Right atrium auricular region (tissue), 2 donors: ENCODE data around the gene SMURF2. TPM values are rescaled to one million over a fixed set of nuclear protein-coding genes. Genes with fewer than 3 reads are reported as not detected.
"Not testable (repeated sequence)": the region's sequence is repeated elsewhere in the genome, so short reads cannot be mapped to it uniquely, and the experiment has no call there.

Experiments used
- DNase-seq: peaks from one replicate; pipeline ENCODE4 v3.0.0-alpha.2; 2019; ENCODE audit warnings: low spot score
- H3K27ac ChIP-seq, 2 donors: fragments of 200-600 bp; sonication (generic); 1 replicate in 1 of 2; 2 replicates in 1 of 2; pipeline ENCODE4 v1.5.1; 2016 to 2019
- H3K27me3 ChIP-seq, 2 donors: fragments of 200-600 bp; sonication (generic); one replicate each; pipeline versions ENCODE4 v1.5.1 to v1.6.0; 2017 to 2019
- H3K36me3 ChIP-seq: fragments of 200-600 bp; sonication (generic); one replicate; pipeline ENCODE4 v1.5.1; 2016
- H3K4me1 ChIP-seq, 2 donors: fragments of 200-600 bp; sonication (generic); one replicate each; pipeline versions ENCODE4 v1.5.1 to v1.6.0; 2017 to 2019
- H3K4me3 ChIP-seq, 2 donors: fragments of 200-600 bp; sonication (generic); 1 replicate in 1 of 2; 2 replicates in 1 of 2; pipeline ENCODE4 v1.5.1; 2017 to 2019; ENCODE audit warnings: mild to moderate bottlenecking in 1 of 2, moderate library complexity in 1 of 2
- H3K9me3 ChIP-seq, 2 donors: fragments of 200-600 bp; sonication (generic); one replicate each; pipeline ENCODE4 v1.5.1; 2019
- total RNA-seq, 2 donors: library from RNA; depleted of rRNA; stranded (reverse); fragments of >200 nt; gene quantifications; one replicate each; pipeline ENCODE4 v1.1.0, GENCODE V29; 2016
- TF ChIP-seq, protein P1 (sequence below), 2 donors: fragments of 200-600 bp; sonication (generic); IDR thresholded peaks; one replicate each; pipeline ENCODE4 v1.5.1; 2019; ENCODE audit warnings: antibody characterized with exemption in 2 of 2

SMURF2 gene
- total RNA-seq, 2 donors from 2014 or later: 12.6 to 15.3 TPM

DNA sequence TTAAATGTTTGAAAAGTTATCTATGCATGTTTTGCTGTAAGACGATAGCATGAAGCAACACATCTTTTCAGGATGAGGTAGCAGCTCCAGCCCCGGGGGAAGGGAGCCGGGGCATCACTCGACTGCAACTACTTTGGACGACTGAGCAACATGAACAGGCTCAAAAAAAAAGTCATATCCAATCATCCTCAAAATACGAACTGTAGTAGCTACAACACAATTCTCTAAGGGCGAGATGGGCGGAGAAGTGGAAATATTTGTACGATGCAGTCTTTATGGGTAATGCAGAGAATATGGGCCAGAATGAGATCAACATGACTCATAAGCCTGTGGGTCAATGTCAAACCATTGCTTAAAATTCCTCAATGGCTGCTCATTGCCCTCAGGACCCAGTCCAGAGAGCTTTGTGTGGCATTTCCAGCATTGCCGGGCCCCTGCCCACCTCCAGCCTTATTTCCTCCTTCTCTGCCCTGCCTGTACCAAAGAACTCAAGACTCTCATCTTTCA is 17.7 kb upstream of the SMURF2 start:
- Histone ChIP-seq H3K27ac (no peak overlapping the region), H3K4me1 (no peaks in the 10 kb centered on the region), H3K27me3 (no peaks in the 10 kb centered on the region), H3K36me3 (no peaks in the 10 kb centered on the region), H3K9me3 (no peaks in the 10 kb centered on the region), H3K4me3 (no peak overlapping the region)
- TF ChIP-seq, protein P1, sequence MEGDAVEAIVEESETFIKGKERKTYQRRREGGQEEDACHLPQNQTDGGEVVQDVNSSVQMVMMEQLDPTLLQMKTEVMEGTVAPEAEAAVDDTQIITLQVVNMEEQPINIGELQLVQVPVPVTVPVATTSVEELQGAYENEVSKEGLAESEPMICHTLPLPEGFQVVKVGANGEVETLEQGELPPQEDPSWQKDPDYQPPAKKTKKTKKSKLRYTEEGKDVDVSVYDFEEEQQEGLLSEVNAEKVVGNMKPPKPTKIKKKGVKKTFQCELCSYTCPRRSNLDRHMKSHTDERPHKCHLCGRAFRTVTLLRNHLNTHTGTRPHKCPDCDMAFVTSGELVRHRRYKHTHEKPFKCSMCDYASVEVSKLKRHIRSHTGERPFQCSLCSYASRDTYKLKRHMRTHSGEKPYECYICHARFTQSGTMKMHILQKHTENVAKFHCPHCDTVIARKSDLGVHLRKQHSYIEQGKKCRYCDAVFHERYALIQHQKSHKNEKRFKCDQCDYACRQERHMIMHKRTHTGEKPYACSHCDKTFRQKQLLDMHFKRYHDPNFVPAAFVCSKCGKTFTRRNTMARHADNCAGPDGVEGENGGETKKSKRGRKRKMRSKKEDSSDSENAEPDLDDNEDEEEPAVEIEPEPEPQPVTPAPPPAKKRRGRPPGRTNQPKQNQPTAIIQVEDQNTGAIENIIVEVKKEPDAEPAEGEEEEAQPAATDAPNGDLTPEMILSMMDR (IDR thresholded peaks at IDR 0.05): no peak
- DNase-seq: no peak

DNA sequence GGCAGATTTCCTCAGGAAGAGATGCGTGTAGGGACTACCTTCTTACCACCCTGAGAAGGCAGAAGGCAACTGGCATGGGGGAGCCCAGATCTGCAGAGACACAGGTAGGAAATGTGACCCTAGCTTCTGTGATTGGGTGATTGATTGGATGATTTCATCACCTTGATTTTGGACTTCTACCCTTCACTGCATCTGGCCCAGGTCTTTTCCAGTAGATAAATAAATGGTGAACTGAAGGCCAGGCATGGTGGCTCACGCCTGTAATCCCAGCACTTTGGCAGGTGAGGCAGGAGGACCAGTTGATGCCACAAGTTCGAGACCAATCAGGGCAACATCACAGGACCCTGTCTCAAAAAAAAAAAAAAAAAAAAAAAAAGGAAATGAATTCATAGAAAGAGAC is 14.7 kb upstream of the SMURF2 start:
- no peaks in the 10 kb centered on the region for H3K4me1 ChIP-seq
- no peak overlapping the region for H3K4me3 ChIP-seq
- TF ChIP-seq, protein P1 (IDR thresholded peaks at IDR 0.05): no peak
- H3K9me3 ChIP-seq: no peaks in the 10 kb centered on the region
- H3K36me3 ChIP-seq: no peaks in the 10 kb centered on the region
- no peak for DNase-seq
- H3K27ac ChIP-seq: no peak overlapping the region
- no peaks in the 10 kb centered on the region for H3K27me3 ChIP-seq

DNA sequence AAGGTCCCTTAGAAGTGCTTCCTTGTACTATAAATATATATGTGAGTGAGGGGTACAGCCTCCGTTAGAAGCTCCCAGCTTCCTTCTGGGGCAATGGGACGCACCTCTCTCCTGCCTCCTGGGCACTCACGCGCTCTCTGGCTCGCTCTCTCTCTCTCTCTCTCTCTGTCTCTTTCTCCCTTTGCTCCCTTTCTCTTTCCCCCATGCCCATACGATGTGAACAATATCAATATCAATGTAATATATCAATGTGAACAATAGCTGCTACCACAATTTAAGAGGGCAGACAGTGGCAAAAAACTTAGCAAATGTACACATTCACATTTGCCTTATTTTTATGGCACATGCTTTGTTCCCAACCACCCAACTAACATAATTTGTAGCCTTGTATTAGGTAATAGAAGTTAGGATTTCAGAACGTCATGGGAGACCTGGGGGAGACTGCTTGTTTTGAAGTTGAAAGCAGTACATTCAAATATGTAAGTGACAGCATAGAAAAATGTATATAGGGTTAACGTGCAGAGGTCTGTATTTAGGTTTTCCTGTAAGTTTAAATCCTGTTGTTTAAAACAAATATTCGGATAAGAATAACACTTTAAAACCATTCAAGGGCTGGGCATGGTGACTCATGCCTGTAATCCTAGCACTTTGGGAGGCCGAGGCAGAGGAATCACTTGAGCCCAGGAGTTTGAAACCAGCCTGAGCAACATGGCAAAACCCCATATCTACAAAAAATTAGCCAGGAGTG is 8.9 kb upstream of the SMURF2 start:
- H3K4me1 ChIP-seq, H3K27me3 ChIP-seq, DNase-seq, H3K27ac ChIP-seq, H3K9me3 ChIP-seq, H3K36me3 ChIP-seq, H3K4me3 ChIP-seq: not testable (repeated sequence)

DNA sequence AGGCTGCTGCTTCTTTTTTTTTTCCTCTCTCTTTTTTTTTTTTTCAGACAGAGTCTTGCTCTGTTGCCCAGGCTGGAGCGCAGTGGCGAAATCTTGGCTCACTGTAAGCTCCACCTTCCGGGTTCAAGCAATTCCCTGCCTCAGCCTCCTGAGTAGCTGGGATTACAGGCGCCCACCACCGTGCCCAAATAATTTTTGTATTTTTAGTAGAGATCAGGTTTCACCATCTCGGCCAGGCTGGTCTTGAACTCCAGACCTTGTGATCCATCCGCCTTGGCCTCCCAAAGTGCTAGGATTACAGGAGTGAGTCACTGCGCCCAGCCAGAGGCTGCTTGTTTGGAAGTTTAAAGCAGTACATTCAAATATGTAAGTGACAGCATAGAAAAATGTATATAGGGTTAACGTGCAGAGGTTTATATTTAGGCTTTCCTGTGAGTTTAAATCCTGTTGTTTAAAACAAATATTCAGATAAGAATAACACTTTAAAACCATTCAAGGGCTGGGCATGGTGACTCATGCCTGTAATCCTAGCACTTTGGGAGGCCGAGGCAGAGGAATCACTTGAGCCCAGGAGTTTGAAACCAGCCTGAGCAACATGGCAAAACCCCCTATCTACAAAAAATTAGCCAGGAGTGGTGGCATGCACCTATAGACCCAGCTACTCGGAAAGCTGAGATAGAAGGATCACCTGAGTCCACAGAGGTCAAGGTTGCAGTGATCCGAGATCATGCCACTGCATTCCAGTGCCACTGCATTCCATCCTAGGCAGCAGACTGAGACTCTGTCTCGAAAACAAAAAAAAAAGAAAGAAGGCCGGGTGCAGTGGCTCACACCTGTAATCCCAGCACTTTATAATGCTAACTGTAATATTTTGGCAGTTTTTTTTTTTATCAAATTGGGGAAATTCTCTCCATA is 6.0 kb upstream of the SMURF2 start:
- not testable (repeated sequence) for DNase-seq, H3K9me3 ChIP-seq, H3K4me3 ChIP-seq, H3K27ac ChIP-seq, H3K36me3 ChIP-seq, H3K27me3 ChIP-seq, H3K4me1 ChIP-seq

DNA sequence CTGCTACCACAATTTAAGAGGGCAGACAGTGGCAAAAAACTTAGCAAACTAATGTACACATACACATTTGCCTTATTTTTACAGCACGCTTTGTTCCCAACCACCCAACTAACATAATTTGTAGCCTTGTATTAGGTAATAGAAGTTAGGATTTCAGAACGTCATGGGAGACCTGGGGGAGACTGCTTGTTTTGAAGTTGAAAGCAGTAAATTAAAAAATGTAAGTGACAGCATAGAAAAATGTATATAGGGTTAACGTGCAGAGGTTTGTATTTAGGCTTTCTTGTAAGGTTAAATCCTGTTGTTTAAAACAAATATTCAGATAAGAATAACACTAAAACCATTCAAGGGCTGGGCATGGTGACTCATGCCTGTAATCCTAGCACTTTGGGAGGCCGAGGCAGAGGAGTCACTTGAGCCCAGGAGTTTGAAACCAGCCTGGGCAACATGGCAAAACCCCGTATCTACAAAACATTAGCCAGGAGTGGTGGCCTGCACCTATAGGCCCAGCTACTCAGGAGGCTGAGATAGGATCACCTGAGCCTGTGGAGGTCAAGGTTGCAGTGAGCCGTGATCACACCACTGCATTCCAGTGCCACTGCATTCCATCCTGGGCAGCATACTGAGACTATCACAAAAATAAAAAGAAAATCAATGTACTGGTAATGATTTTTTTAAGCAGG is 2.3 kb upstream of the SMURF2 start:
- H3K4me3 ChIP-seq, DNase-seq, H3K9me3 ChIP-seq, H3K27ac ChIP-seq, H3K36me3 ChIP-seq, H3K27me3 ChIP-seq: not testable (repeated sequence)
- peaks cover 0 to 10% of the 10 kb centered on the region in 2 donors for H3K4me1 ChIP-seq

DNA sequence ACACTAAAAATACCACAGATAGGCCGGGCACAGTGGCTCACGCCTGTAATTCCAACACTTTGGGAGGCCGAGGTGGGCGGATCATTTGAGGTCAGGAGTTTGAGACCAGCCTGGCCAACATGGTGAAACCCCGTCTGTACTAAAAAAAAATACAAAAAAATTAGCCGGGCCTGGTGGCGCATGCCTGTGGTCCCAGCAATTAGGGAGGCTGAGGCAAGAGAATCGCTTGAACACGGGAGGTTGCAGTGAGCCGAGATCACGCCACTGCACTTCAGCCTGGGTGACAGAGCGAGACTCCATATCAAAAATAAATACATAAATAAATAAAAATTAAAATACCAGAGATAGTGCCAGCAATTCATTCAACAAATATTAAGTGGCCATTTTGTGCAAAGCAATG is 1.7 kb upstream of the SMURF2 start:
- H3K4me3 ChIP-seq, H3K27me3 ChIP-seq, H3K27ac ChIP-seq, DNase-seq, H3K36me3 ChIP-seq, H3K9me3 ChIP-seq: not testable (repeated sequence)
- H3K4me1 ChIP-seq: peaks cover 0 to 10% of the 10 kb centered on the region in 2 donors

DNA sequence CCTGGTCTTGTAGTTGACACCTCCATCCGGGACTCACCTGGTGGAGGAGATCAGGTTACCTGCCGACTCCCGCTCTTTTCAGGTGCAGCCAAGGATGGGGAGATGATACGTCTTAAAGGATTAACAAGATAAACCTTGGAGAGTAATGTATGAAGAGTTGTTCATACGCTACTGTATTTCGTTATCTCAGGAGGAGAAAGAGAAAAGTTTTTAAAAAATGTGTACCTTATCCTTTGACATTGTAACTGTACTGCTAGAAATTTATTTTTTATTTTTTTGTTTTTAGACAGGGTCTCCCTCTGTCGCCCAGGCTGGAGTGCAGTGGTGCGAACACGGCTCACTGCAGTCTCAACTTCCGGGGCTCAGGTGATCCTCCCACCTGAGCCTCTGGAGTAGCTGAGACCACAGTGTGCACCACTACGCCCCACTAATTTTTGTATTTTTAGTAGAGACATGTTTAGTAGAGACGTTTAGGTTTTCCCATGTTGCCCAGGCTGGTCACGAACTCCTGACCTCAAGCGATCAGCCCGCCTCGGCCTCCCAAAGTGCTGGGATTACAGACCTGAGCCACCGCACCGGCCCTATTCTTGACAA is 764 bp upstream of the SMURF2 start:
- H3K4me1 ChIP-seq: peaks cover 0 to 10% of the 10 kb centered on the region in 2 donors
- H3K9me3 ChIP-seq: no peaks in the 10 kb centered on the region
- H3K36me3 ChIP-seq: no peaks in the 10 kb centered on the region
- no peaks in the 10 kb centered on the region for H3K27me3 ChIP-seq
- H3K27ac ChIP-seq: peak overlapping the region; percentile 53 to 91
- H3K4me3 ChIP-seq: peak overlapping the region; percentile 79 to 87
- no peak for DNase-seq
- TF ChIP-seq, protein P1 (IDR thresholded peaks at IDR 0.05): no peak
